HG02885 (cell line): ENCODE results near the gene GRAP.
"Not testable (repeated sequence)": the region's sequence is repeated elsewhere in the genome, so short reads cannot be mapped to it uniquely, and the experiment has no call there.

Experiments used
- ATAC-seq: cut with Tn5 transposase; IDR thresholded peaks from one replicate; pipeline ENCODE4 v1.9.1; 2021; ENCODE audit warnings: mild to moderate bottlenecking; ENCODE audit not compliant: unreplicated experiment, poor library complexity

Gene GRAP

DNA sequence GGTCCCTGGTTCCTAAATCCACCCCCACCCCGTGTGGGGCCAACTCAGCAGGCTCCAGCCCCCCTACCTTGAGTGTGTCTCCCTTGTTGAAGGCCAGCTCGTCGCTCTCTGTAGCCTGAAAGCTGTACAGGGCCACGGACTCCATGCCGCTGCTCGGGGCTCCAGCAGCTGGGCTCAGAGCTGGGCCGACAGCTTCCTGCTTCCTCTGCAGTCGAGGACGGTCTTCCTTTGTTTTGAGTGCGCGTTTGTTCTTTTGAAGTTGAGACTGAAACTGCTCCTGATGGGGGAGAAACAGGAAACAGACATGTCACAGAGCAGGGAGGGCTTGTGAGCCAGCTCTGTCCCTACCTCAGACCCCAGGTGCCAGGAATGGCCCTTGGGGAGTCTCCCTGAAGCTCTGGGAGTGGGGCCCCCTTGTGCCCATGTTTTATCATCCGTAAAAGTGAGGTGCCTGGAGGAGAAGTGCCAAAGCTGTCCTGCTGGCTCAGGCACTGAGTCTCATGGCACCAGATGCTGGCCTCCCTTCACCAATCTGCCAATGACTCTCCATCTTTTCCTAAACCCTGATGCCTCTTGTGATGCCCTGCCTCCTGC, at the start of gene GRAP:
TSS of gene GRAP (minus strand) at position 176 of the 594 bp plus-strand sequence. CDS start at position 145, 31 bp downstream.
- ATAC-seq: peak; percentile 35

DNA sequence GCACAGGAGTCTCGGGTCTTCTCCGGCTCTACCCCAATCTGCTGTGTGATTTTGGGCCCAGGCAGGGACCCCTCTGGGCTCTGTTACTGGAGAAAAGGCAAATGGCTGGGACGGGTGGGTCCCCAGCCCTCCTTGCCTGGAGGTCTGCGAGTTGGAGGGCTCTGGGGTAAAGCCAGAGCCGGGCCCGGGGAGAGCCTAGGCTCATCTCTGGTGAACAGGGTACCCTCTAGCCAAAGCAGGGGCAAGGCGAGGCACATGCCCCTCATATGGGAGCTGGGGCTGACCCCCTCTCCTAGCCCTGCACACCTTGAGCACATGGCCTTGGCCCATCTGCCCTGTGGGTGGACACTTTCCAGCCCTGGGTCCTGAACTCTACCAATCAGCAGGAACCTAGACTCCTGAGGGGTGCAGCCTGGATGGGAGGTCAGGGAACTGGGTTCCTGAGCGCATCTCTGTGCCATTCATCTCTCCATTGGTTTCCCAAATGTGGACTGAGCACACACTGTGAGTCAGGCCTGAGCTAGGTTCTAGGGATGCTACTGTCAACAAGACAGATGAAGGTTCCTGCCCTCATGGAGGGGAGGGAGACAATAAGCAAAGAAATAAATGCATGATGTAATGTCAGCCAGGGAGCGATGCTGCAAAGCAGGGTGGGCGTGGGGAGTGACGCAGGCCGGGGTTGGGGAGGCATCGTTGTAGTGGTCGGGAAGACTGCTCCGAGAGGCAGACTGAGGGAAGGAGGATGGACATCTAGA, 47.1 kb upstream of the GRAP start:
- not testable (repeated sequence) for ATAC-seq

GRCh38 chr17:19092737-19093683, 46.3 kb upstream of the GRAP start:
- not testable (repeated sequence) for ATAC-seq

- not testable (repeated sequence) for ATAC-seq
Observed at GRCh38 chr17:19090058-19090772, 43.5 kb upstream of the GRAP start.

DNA sequence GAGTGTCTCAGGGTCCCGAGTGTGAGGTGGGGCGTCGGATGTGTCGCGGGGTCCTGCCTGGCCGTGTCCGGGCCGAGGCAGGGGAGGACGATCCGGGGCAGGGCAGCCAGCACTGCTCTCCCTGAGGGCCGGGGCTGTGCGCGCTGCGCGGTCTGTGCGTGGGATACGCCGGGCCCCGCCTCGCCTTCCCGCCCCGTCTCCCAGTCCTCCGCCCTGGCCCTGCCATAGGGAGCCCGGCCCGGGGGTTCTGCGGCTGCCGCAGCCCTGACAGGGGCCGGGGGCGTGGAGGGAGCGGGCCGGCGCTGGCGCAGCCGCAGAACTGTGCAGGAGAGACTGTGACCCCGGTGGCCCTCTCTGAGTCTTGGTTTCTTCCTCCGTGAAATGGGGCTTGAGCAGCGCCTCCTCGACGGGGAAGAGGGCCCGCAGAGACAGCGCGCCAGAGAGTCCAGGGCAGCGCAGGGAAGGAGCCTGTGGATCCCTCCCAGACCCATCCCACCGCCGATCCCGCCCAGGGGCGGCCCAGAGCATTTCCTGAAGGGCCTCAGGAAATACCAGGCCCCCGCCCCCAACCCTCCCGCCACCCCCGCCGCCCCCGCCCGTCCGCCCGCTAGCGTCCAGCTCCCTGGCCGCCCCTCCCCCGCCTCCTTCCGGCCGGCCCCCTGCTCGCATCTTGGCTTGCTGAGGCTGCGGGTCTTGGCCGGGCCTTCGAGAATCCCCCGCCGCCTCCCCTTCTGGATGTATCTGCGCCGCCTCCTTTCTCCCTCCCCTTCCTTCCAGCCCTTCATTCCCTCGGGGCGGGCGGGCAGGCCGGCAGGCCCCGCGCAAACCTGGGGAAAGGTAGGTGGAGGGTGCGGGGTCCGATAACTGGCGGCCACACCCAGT, 42.3 kb upstream of the GRAP start:
- not testable (repeated sequence) for ATAC-seq

- ATAC-seq: not testable (repeated sequence)
Observed at GRCh38 chr17:19077386-19077785, 30.6 kb upstream of the GRAP start.

GRCh38 chr17:19076398-19077192, 29.8 kb upstream of the GRAP start:
- peak; percentile 64 for ATAC-seq

GRCh38 chr17:19070318-19071168, 23.8 kb upstream of the GRAP start:
- peak; percentile 98 for ATAC-seq

DNA sequence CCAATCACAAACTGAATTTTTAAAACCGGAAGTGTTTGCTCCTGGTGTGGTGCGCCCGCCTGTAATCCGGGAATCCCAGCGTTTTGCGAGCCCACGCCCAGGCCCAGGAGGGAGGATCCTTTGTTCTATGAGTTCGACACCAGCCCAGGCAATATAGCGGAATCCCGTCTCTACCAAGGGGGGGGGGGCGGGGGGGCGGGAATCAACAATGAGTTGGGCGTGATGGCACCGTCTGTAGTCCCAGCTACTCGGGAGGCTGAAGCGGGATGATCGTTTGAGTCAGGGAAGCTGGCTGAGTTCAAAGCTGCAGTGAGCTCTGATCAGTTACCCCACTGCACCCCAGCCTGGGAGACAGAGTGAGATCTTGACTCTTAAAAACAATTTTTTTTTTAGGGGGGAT, 17.6 kb upstream of the GRAP start:
- not testable (repeated sequence) for ATAC-seq

- ATAC-seq: peak; percentile 50
Observed at GRCh38 chr17:19063326-19063956, 16.7 kb upstream of the GRAP start.

DNA sequence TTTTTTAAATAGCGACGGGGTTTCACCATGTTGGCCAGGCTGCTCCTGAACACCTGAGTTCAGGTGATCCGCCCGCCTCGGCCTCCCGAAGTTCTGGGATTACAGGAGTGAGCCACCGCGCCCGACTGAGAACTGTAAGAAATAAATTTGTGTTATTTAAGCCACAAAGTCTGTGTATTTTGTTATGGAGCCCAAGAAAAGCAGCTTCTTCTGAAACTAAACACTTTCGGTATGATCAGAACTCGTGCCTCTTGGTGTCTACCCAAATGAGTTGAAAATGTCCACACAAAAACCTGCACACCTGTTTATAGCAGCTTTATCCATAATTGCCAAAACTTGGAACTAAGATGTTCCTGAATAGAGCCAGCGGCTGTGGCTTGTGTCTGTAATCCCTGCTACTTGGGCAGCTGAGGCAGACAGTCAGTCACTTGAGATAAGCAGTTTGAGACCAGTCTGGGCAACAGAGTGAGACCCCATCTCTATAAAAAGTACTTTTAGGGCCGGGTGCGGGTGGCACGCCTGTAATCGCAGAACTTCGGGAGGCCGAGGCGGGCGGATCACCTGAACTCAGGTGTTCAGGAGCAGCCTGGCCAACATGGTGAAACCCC, 16.1 kb upstream of the GRAP start:
- peak; percentile 54 for ATAC-seq

DNA sequence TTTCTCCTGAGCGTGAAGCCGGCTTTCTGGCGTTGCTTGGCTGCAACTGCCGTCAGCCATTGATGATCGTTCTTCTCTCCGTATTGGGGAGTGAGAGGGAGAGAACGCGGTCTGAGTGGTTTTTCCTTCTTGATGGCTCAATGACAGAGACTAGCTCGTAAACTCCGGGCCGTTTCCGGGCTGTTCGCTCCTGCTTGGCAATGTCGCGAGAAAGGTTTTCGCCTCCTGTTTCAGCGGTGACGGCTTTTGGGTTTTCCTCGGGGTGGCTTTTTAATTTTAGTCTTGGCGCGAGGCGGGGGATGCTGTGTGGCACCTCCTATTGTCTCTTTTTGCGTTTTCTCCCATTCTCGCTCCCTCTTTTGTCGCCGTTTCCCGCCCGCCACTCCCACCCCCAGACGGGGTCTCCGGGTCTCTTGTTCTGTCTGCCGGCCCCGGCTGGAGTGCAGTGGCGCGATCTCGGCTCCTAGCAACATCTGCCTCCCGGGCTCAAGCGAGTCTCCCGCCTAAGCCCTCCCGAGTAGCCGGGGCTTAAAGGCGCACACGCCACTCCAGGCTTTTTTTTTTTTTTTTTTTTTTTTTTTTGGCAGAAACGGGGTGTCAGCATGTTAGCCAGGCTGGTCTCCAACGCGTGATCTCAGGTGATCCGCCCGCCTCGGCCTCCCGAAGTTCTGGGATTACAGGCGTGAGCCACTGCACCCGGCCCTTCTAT, 15.4 kb upstream of the GRAP start:
- ATAC-seq: peak; percentile 56

DNA sequence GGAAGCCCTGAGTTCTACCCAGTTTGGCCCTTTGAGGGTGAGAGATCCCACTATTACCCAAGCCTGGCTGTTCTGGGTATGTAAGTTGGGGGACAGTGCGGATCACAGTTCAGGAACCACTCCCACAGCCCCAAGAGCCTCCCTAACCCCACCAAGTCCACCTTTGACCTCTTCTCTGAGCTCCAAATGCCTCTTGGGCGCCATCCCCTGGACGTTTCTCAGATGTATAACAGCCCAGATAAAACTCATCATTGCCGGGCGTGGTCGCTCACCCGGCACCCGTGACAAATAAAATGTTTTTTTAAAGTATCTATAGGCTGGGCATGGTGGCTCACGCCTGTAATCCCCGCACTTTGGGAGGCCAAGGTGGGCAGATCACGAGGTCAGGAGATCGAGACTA, 8.7 kb upstream of the GRAP start:
- not testable (repeated sequence) for ATAC-seq

- ATAC-seq: not testable (repeated sequence)
Observed at GRCh38 chr17:19048826-19049225, 2.1 kb upstream of the GRAP start.

DNA sequence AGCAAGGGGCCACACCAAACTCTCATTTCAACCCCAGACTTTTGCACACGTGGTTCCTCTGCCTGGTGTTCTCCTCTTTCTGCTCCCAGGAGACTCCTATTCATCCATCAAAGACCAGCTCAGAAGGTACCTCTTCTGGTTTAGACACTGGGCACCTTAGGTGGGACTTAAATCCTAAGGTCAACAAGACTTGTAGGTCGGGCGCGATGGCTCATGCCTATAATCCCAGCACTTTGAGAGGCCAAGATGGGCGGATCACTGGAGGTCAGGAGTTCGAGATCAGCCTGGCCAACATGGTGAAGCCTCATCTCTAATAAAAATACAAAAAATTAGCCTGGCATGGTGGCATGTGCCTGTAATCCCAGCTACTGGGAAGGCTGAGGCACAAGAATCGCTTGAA, 753 bp upstream of the GRAP start:
- ATAC-seq: not testable (repeated sequence)

DNA sequence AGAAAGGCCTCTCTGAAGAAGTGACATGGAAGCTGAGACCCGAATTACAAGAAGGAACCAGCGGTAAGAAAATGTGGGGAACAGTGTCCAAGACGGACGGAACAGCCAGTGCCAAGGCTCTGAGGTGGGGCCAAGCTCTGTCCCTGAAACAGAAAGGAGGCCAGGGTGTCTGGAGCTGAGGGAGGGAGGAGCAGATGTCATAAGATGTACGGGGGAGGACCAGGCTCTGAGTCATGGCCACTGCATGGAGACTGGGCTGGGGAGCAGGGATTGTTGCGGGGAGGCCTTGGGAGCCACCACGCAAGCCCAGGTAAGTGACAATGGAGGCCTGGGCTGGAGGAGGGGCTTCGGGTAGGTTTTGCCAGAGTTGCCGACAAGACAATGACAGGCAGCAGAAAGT, 2.1 kb downstream of the GRAP start:
- ATAC-seq: not testable (repeated sequence)
